ENCODE measurements around the gene CD48. TPM values are rescaled to one million over a fixed set of nuclear protein-coding genes. Genes with fewer than 3 reads are reported as not detected.
A peak's percentile ranks its signal among the peaks of the same experiment; 100 is the strongest.

Gene CD48
- total RNA-seq, 2 experiments from 2014 or later = 387 to 395 TPM

GRCh38 chr1:160726498-160727315, 15.1 kb upstream of the CD48 start:
- H3K27me3 Mint-ChIP-seq = no peaks in the 10 kb centered on the region
- ATAC-seq (ENCODE audit: poor library complexity) = peak; percentile 89
- ChIA-PET POLR2A (interaction anchor here (0.7 to 3.8 kb wide), 11 partner anchors 16 to 263 kb away, joined by 3 to 13 read pairs (median 4); partner anchors contain the start of gene LY9), CTCF (interaction anchor here (0.6 to 3.7 kb wide), 32 partner anchors 11 to 226 kb away, joined by 3 to 43 read pairs (median 4); partner anchors contain the start of genes ITLN1, ITLN2, LY9 and SLAMF7)
- peak; percentile 24 to 87 (median 52) for DNase-seq
- H3K27ac ChIP-seq (ENCODE audit: low read depth in 1 of 2, low read length in 2 of 2) = no peak overlapping the region
- H3K4me3 Mint-ChIP-seq = no peak overlapping the region
- H3K36me3 ChIP-seq (ENCODE audit: insufficient read depth, low read length) = no peaks in the 10 kb centered on the region
- TF ChIP-seq, protein P1, sequence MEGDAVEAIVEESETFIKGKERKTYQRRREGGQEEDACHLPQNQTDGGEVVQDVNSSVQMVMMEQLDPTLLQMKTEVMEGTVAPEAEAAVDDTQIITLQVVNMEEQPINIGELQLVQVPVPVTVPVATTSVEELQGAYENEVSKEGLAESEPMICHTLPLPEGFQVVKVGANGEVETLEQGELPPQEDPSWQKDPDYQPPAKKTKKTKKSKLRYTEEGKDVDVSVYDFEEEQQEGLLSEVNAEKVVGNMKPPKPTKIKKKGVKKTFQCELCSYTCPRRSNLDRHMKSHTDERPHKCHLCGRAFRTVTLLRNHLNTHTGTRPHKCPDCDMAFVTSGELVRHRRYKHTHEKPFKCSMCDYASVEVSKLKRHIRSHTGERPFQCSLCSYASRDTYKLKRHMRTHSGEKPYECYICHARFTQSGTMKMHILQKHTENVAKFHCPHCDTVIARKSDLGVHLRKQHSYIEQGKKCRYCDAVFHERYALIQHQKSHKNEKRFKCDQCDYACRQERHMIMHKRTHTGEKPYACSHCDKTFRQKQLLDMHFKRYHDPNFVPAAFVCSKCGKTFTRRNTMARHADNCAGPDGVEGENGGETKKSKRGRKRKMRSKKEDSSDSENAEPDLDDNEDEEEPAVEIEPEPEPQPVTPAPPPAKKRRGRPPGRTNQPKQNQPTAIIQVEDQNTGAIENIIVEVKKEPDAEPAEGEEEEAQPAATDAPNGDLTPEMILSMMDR (IDR thresholded peaks at IDR 0.05) = peak; percentile 94
- H3K4me1 Mint-ChIP-seq (ENCODE audit: low read depth) = peaks cover 14% of the 10 kb centered on the region
- intact Hi-C loops (cut with DNase I, micrococcal nuclease) = loop anchor here (1.0 to 5.0 kb wide), 9 partner anchors 42 to 264 kb away; partner anchors contain the start of gene ITLN1 (in 2 of the 2)
- peaks cover 16% of the 10 kb centered on the region for H3K4me1 ChIP-seq (ENCODE audit: insufficient read depth, low read length)
- no peaks in the 10 kb centered on the region for H3K9me3 ChIP-seq (ENCODE audit: control insufficient read depth in 1 of 2, insufficient read depth in 1 of 2, low read length in 2 of 2)
- no peaks in the 10 kb centered on the region for H3K9me3 Mint-ChIP-seq
- no peaks in the 10 kb centered on the region for H3K27me3 ChIP-seq (ENCODE audit: control insufficient read depth in 1 of 2, insufficient read depth in 2 of 2, low read length in 2 of 2)
- no peak overlapping the region for H3K4me3 ChIP-seq (ENCODE audit: low read length)
- no peaks in the 10 kb centered on the region for H3K36me3 Mint-ChIP-seq (ENCODE audit: low read depth)
- H3K27ac Mint-ChIP-seq = no peak overlapping the region

GRCh38 chr1:160726114-160726497, 14.5 kb upstream of the CD48 start:
- no peak overlapping the region for H3K4me3 Mint-ChIP-seq
- Histone ChIP-seq H3K4me1 (ENCODE audit: insufficient read depth, low read length) (peaks cover 16% of the 10 kb centered on the region), H3K36me3 (ENCODE audit: insufficient read depth, low read length) (no peaks in the 10 kb centered on the region), H3K4me3 (ENCODE audit: low read length) (no peak overlapping the region), H3K27me3 (ENCODE audit: control insufficient read depth in 1 of 2, insufficient read depth in 2 of 2, low read length in 2 of 2) (no peaks in the 10 kb centered on the region), H3K27ac (ENCODE audit: low read depth in 1 of 2, low read length in 2 of 2) (no peak overlapping the region), H3K9me3 (ENCODE audit: control insufficient read depth in 1 of 2, insufficient read depth in 1 of 2, low read length in 2 of 2) (no peaks in the 10 kb centered on the region)
- no peaks in the 10 kb centered on the region for H3K36me3 Mint-ChIP-seq (ENCODE audit: low read depth)
- ChIA-PET CTCF (interaction anchor here (0.8 to 3.7 kb wide), 9 partner anchors 10 to 159 kb away, joined by 3 to 43 read pairs (median 4); partner anchors contain the start of gene ITLN1), POLR2A (interaction anchor here (1.6 to 3.8 kb wide), 4 partner anchors 19 to 70 kb away, joined by 3 to 13 read pairs (median 6); partner anchors contain the start of gene LY9)
- no peak for ATAC-seq (ENCODE audit: poor library complexity)
- H3K27ac Mint-ChIP-seq = no peak overlapping the region
- H3K9me3 Mint-ChIP-seq = no peaks in the 10 kb centered on the region
- intact Hi-C loops (cut with DNase I, micrococcal nuclease) = loop anchor here (1.0 to 5.0 kb wide), 8 partner anchors 42 to 265 kb away; partner anchors contain the start of gene ITLN1 (in 2 of the 2)
- DNase-seq = no peak
- no peaks in the 10 kb centered on the region for H3K27me3 Mint-ChIP-seq
- TF ChIP-seq, protein P1 (IDR thresholded peaks at IDR 0.05) = no peak
- peaks cover 18% of the 10 kb centered on the region for H3K4me1 Mint-ChIP-seq (ENCODE audit: low read depth)

- Histone ChIP-seq H3K4me1 (ENCODE audit: insufficient read depth, low read length) (peaks cover 16% of the 10 kb centered on the region), H3K9me3 (ENCODE audit: control insufficient read depth in 1 of 2, insufficient read depth in 1 of 2, low read length in 2 of 2) (no peaks in the 10 kb centered on the region), H3K36me3 (ENCODE audit: insufficient read depth, low read length) (no peaks in the 10 kb centered on the region), H3K27me3 (ENCODE audit: control insufficient read depth in 1 of 2, insufficient read depth in 2 of 2, low read length in 2 of 2) (no peaks in the 10 kb centered on the region), H3K4me3 (ENCODE audit: low read length) (no peak overlapping the region), H3K27ac (ENCODE audit: low read depth in 1 of 2, low read length in 2 of 2) (no peak overlapping the region)
- Mint-ChIP-seq H3K4me1 (ENCODE audit: low read depth) (peaks cover 31% of the 10 kb centered on the region), H3K27me3 (no peaks in the 10 kb centered on the region), H3K27ac (no peak overlapping the region), H3K36me3 (ENCODE audit: low read depth) (no peaks in the 10 kb centered on the region), H3K4me3 (no peak overlapping the region), H3K9me3 (no peaks in the 10 kb centered on the region)
- ChIA-PET CTCF (interaction anchor here (0.7 to 3.7 kb wide), 6 partner anchors 42 to 281 kb away, joined by 3 to 43 read pairs (median 4); no protein-coding TSS in a partner anchor), POLR2A (interaction anchor here (0.7 to 3.8 kb wide), 5 partner anchors 17 to 73 kb away, joined by 3 to 13 read pairs (median 3); no protein-coding TSS in a partner anchor)
- TF ChIP-seq, protein P1 (IDR thresholded peaks at IDR 0.05) = no peak
- ATAC-seq (ENCODE audit: poor library complexity) (no peak), DNase-seq (no peak)
- intact Hi-C loops (cut with DNase I, micrococcal nuclease) = loop anchor here in 1 of 2 experiments (5.0 kb wide), 1 partner anchor 42 kb away; no protein-coding TSS in a partner anchor
Measured at GRCh38 chr1:160724465-160725242, 13.0 kb upstream of the CD48 start.

All from CD4-positive, alpha-beta T cell (primary cell).